Stimulated activated CD8-positive, alpha-beta memory T cell treated with anti-CD3 and anti-CD28 coated beads, Interleukin-15, amount 100 ng/mL, for 48 hours (primary cell): Measurements from ENCODE around the gene GOLGA3.

Experiments
- DNase-seq, 2 donors: peaks; one replicate each; pipeline ENCODE4 v3.0.0-alpha.2; 2020; ENCODE audit warnings: low read depth in 2 of 2

GOLGA3 gene

GRCh38 chr12:132747896-132748295 is 80.8 kb downstream of the GOLGA3 start:
- no peak for DNase-seq

GRCh38 chr12:132747395-132747794 is 81.3 kb downstream of the GOLGA3 start:
- no peak for DNase-seq

- no peak for DNase-seq
These were observed 82.1 kb downstream of the GOLGA3 start for GRCh38 chr12:132746613-132747012.

- no peak for DNase-seq
These were observed 84.8 kb downstream of the GOLGA3 start for GRCh38 chr12:132743831-132744230.

GRCh38 chr12:132741620-132742019 is 87.0 kb downstream of the GOLGA3 start:
- no peak for DNase-seq

- no peak for DNase-seq
These were observed 88.0 kb downstream of the GOLGA3 start for GRCh38 chr12:132740652-132741051.

DNA sequence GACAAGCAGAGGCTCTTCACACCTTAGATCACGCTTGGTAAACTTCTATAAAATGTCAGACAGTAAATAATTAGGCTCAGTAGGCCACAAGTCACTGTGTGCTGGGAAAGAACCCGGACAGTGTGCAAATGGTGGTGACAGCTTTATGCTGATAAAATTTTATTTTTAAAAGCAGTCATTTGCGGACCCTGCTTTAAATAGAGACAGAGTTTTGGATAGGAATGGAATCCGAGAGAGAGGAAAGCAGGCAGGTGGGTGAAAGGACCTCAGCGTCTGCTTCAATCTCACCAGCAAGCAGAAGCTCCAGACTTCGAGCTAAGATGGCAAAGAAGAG is 88.4 kb downstream of the GOLGA3 start:
- DNase-seq, result no peak

- DNase-seq, result no peak
These were observed 88.9 kb downstream of the GOLGA3 start for GRCh38 chr12:132739600-132740312.

DNA sequence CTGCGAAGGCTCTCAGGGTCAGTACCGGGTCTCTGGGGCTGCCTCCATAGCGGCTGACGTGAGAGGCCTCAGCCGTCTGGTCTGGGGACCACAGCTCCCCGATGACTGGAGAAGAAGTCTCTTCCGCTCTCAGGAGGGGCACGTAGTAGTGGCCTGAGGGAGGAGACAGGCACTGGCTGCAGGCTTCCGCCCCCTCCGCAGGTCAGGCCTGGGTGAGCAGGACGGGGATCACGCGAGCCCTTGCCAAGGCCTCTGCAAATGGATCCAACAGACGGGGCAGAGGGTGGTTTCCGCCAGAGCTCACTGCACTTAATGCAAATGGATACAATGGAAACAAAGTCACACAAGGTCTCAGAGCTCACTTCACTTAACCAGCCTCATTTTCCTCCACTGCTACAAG is 91.8 kb downstream of the GOLGA3 start:
- DNase-seq, result no peak

- no peak for DNase-seq
These were observed 92.3 kb downstream of the GOLGA3 start for GRCh38 chr12:132736378-132736777.

DNA sequence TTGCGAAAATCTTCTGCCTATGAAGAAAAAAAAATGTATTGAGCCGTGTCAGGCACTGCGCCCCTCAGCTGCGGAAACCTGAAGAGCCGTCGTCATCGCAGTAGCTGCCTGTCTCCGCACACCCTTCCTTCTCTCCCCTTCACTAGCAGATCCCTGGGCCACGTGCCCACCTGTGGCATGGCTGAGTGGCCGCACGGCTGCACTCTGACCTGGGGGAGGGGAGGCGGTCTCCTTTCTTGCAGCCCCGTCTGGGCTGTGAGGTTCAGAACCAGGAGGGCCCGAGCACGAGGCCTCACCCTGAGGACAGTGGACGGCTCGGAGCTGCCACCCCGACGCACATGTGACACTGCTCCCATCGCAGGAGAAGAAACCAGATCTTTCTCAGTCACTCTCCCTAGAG is 93.2 kb downstream of the GOLGA3 start:
- DNase-seq, result no peak

GRCh38 chr12:132734206-132734605 is 94.5 kb downstream of the GOLGA3 start:
- DNase-seq, result no peak

- no peak for DNase-seq
These were observed 97.1 kb downstream of the GOLGA3 start for GRCh38 chr12:132731574-132731973.

- no peak for DNase-seq
These were observed 98.3 kb downstream of the GOLGA3 start for GRCh38 chr12:132730353-132730752.

DNA sequence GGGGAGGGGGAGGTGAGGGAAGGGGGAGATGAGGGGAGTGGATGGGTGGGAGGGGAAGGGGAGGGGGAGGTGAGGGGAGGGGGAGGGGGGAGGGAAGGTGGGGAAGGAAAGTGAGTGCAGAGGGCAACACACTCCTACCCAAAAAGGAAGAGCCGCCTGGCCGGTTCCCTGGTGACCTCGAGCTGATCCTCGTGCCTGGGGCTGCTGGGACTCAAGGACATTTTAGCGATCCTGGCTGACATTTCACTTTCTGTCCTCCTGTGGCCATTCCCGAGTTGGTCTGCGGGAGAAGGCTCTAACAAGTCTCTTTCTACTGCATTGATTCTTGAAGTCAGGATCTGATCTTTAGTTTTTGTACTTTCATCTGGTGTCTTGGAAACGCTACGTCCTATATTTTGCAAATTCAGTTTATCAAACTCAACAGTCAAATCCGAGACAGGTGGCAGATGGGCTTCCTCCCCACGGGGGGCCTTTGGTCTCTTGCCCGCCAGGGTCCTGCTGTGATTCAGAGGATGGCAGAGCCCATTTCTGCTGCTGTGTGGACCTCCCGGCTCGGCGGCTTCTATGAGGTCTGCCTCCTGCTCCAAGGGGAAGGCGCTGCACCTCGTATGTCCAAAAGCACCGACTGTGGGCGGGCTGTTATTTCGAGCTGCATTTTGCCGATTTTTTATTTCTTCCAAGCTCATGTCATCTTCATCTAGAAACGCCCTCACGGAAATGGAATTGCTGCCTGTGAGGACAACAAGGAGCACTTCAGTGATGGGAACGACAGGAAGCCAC is 98.9 kb downstream of the GOLGA3 start:
- DNase-seq, result no peak

DNA sequence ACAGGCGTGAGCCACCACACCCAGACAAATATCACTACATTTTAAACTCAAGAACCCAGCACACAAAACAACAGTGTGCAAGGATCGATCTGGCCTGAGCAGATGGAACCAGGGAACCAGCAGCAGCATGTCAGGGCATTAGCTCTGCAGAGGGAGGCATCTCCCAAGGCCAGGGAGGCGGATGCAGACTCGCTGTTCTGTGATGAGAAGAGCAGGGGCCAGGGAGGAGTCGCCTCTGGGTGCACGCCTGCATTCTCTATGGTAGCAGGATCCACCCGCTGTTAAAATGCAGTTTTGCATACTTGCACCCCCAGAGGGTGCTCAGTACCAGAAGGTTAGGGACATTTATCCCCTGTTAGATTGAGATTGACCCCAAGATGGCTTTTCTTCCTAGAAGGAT is 100.2 kb downstream of the GOLGA3 start:
- no peak for DNase-seq

DNA sequence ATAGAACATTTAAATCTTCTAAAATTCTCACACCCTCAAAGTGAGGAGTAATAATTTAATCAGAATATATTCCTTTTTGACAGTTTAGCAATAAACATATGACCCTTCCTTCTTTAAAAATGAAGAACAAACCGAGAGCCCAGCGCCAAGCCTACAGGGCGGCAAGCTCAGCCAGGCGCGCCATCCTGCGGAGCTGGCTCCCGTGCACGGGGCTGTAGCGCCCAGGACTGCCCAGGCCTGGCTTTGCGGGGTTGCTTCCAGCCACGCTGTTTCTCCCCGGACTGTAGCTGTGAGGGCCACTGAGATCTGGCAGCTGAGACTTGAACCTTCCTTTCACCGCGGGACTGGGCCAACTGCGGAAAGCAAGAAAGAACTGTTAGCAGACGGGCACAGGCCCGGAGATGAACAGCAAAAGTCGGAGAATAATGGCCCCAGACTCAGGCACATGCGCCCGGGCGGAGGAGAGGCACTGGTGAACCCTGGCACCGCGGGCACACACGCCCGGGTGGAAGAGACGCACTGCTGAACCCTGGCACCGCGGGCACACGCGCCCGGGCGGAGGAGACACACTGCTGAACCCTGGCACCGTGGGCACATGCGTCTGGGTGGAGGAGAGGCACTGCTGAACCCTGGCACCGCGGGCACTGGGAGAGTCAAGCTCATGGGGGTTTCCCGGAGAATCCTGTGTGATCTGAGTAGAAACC is 101.4 kb downstream of the GOLGA3 start:
- DNase-seq, result no peak

DNA sequence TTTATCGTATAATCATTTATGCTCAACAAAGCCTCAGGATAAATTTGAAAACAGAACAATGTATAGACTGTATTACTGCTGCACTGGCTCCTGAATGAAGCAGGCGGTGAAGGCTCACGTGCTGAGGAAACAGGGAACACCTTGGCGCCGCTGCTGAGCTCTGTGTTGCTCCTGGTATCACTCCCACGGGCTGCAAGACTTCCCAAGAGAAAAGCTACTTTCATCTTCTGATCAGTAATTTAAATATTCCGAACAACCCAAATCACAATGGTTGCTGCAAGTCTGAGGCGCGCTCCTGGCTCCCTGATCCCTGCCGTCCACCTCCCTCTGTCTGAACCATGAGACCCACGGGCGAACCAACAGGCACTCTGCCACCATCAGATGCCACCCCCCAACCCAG is 102.3 kb downstream of the GOLGA3 start:
- DNase-seq, result no peak

GRCh38 chr12:132724506-132725241 is 104.0 kb downstream of the GOLGA3 start:
- DNase-seq, result no peak

DNA sequence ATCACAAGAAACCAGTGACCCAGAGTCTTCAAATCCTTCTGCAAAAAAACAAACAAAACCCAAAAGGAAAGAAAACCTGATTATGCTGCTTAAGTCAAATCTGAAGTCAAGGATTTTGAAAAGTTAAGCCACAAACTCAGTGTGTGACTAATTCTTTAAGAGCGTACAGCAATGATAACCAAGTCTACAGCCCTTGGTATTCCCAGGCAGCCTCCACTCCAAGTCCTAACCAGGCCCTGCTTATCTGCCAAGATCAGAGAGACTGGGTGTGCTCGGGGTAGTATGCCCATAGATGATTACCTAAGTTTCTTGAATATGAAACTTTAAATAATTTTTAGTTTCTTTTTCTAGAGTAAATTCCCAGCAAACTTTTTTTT is 104.9 kb downstream of the GOLGA3 start:
- no peak for DNase-seq

DNA sequence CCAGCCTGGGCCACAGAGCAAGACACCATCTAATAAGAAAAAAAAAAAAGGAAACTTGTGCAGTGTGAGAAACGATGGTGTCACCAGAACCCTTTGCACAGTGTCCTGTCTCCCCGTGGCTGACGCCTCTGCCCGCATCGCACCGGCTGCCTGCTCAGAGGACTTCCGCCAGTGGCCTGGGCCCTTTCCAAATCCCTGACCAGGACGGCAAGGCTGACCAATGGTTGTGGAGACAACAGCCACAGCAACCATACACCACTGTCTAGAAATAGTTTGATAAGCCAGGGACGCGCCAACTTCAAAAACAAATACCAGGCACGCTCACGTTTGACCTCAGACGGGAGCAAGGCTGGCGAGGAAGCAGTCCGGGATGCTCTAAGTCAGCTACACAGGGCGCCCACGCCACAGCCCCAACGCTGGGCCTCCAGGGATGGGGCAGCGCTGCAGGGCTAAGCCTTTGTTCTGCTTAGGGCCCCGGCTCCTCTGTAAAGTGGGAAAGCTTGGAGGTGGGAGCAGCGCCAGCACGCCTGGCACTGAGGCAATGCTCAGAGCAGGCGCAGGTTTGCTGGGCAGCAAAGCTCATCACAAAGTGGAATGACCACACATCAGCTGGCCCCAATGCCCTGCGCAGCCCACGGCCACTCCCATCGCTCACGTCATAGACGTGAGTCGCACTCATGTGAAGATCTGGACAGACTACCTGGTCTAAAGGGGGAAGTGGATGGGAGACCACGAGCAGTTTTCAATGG is 105.5 kb downstream of the GOLGA3 start:
- DNase-seq, result no peak
